ENCODE measurements around the gene OR52K1.
"Not testable (repeated sequence)": the region's sequence is repeated elsewhere in the genome, so short reads cannot be mapped to it uniquely, and the experiment has no call there.

OR52K1 gene

GRCh38 chr11:4527926-4528325 is 45.5 kb downstream of the OR52K1 start:
- peaks cover 57% of the 10 kb centered on the region for H3K27me3 ChIP-seq (ENCODE audit: insufficient read depth, low read depth, severe bottlenecking)
- TF ChIP-seq CTCF (IDR thresholded peaks at IDR 0.05; ENCODE audit: low read depth, low read length), result no peak
- no peaks in the 10 kb centered on the region for H3K36me3 ChIP-seq
- no peak for DNase-seq
- H3K9me3 ChIP-seq (ENCODE audit: severe bottlenecking), result no peaks in the 10 kb centered on the region
- H3K4me3 ChIP-seq (ENCODE audit: low read depth, low read length), result no peak overlapping the region
- no peak overlapping the region for H3K27ac ChIP-seq

GRCh38 chr11:4531686-4532085 is 49.2 kb downstream of the OR52K1 start:
- peak; percentile 32 for DNase-seq
- H3K9me3 ChIP-seq (ENCODE audit: severe bottlenecking); H3K4me3 ChIP-seq (ENCODE audit: low read depth, low read length); H3K27ac ChIP-seq; H3K36me3 ChIP-seq: not testable (repeated sequence)
- peaks cover 38% of the 10 kb centered on the region for H3K27me3 ChIP-seq (ENCODE audit: insufficient read depth, low read depth, severe bottlenecking)

GRCh38 chr11:4539603-4540219 is 57.3 kb downstream of the OR52K1 start:
- H3K4me3 ChIP-seq (ENCODE audit: low read depth, low read length), result no peak overlapping the region
- H3K27ac ChIP-seq, result no peak overlapping the region
- peak; percentile 27 for DNase-seq
- H3K36me3 ChIP-seq, result no peaks in the 10 kb centered on the region
- TF ChIP-seq CTCF (IDR thresholded peaks at IDR 0.05; ENCODE audit: low read depth, low read length), result peak; percentile 66
- H3K27me3 ChIP-seq (ENCODE audit: insufficient read depth, low read depth, severe bottlenecking), result peaks cover 24% of the 10 kb centered on the region
- no peaks in the 10 kb centered on the region for H3K9me3 ChIP-seq (ENCODE audit: severe bottlenecking)

GRCh38 chr11:4541071-4541470 is 58.6 kb downstream of the OR52K1 start:
- Histone ChIP-seq H3K27ac (no peak overlapping the region), H3K36me3 (no peaks in the 10 kb centered on the region), H3K27me3 (ENCODE audit: insufficient read depth, low read depth, severe bottlenecking) (peaks cover 37% of the 10 kb centered on the region), H3K4me3 (ENCODE audit: low read depth, low read length) (no peak overlapping the region), H3K9me3 (ENCODE audit: severe bottlenecking) (no peaks in the 10 kb centered on the region)
- no peak for DNase-seq
- no peak for TF ChIP-seq CTCF (IDR thresholded peaks at IDR 0.05; ENCODE audit: low read depth, low read length)

Measured in WERI-Rb-1 (cell line).